ENCODE measurements around the gene GSAP. TPM values are rescaled to one million over a fixed set of nuclear protein-coding genes. Genes with fewer than 3 reads are reported as not detected.
"Not testable (repeated sequence)": the region's sequence is repeated elsewhere in the genome, so short reads cannot be mapped to it uniquely, and the experiment has no call there.

The GSAP gene
- total RNA-seq, 1 experiment from 2014 or later: 23.3 TPM

DNA sequence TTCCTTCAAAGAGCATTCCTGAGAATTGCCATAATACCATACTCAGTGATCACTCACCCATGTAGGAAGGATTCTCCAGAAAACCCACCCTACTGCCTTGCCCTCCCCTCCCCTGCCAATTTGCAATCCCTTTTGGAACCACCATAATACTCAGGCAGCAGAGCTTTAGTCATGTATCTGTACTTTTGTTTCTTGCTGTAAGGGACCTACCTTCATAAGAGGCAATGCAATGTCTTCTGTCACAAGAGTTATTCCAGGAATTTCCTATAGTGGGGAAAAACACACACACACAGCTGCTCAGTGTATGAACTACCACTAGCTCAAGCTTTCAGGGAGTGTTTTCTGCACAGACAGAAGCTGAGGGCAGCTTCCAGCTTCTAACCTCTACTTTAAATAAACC is 67.0 kb downstream of the GSAP start:
- intact Hi-C loops (cut with micrococcal nuclease; ENCODE audit: unreplicated experiment): no loop called here
- H3K27me3 Mint-ChIP-seq (ENCODE audit: unreplicated experiment): no peaks in the 10 kb centered on the region
- BruUV-seq (replicated peaks): no TSS peak
- CTCF ChIA-PET: no interaction called here
- peaks cover 10% of the 10 kb centered on the region for H3K4me1 Mint-ChIP-seq (ENCODE audit: low read depth, unreplicated experiment)
- no peaks in the 10 kb centered on the region for H3K9me3 Mint-ChIP-seq (ENCODE audit: low read depth, unreplicated experiment)
- H3K27ac Mint-ChIP-seq (ENCODE audit: unreplicated experiment): no peak overlapping the region
- H3K36me3 Mint-ChIP-seq (ENCODE audit: insufficient read depth, unreplicated experiment): no peaks in the 10 kb centered on the region
- TF ChIP-seq, protein P1, sequence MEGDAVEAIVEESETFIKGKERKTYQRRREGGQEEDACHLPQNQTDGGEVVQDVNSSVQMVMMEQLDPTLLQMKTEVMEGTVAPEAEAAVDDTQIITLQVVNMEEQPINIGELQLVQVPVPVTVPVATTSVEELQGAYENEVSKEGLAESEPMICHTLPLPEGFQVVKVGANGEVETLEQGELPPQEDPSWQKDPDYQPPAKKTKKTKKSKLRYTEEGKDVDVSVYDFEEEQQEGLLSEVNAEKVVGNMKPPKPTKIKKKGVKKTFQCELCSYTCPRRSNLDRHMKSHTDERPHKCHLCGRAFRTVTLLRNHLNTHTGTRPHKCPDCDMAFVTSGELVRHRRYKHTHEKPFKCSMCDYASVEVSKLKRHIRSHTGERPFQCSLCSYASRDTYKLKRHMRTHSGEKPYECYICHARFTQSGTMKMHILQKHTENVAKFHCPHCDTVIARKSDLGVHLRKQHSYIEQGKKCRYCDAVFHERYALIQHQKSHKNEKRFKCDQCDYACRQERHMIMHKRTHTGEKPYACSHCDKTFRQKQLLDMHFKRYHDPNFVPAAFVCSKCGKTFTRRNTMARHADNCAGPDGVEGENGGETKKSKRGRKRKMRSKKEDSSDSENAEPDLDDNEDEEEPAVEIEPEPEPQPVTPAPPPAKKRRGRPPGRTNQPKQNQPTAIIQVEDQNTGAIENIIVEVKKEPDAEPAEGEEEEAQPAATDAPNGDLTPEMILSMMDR (IDR thresholded peaks at IDR 0.05; ENCODE audit: unreplicated experiment): no peak
- H3K4me3 Mint-ChIP-seq (ENCODE audit: low read depth, unreplicated experiment): no peak overlapping the region
- DNase-seq: no peak

DNA sequence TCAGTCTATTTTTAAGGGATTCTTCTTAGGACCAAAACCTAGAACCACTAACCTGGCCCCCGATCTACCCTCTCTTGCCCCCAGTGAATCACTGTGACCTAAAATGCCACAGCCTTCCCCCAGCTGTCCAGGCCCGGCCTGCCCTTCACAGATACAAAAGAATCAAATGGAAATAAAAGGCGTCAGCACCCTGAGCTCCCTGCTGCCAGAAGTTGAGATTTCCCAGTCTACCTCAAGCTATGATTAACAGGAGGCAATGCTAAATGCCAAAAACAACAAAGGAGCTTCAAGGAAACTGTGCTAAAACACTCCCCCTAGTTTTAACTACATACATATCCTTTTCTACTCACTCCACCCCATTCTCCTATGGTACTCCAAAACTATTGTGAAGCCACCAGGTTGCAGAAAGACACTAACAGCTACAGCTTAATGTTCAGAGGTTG is 67.8 kb downstream of the GSAP start:
- Mint-ChIP-seq H3K4me1 (ENCODE audit: low read depth, unreplicated experiment) (peaks cover 10% of the 10 kb centered on the region), H3K27ac (ENCODE audit: unreplicated experiment) (no peak overlapping the region), H3K4me3 (ENCODE audit: low read depth, unreplicated experiment) (no peak overlapping the region), H3K27me3 (ENCODE audit: unreplicated experiment) (no peaks in the 10 kb centered on the region), H3K36me3 (ENCODE audit: insufficient read depth, unreplicated experiment) (no peaks in the 10 kb centered on the region), H3K9me3 (ENCODE audit: low read depth, unreplicated experiment) (no peaks in the 10 kb centered on the region)
- no TSS peak for BruUV-seq (replicated peaks)
- DNase-seq: no peak
- CTCF ChIA-PET: no interaction called here
- intact Hi-C loops (cut with micrococcal nuclease; ENCODE audit: unreplicated experiment): no loop called here
- TF ChIP-seq, protein P1 (IDR thresholded peaks at IDR 0.05; ENCODE audit: unreplicated experiment): no peak

DNA sequence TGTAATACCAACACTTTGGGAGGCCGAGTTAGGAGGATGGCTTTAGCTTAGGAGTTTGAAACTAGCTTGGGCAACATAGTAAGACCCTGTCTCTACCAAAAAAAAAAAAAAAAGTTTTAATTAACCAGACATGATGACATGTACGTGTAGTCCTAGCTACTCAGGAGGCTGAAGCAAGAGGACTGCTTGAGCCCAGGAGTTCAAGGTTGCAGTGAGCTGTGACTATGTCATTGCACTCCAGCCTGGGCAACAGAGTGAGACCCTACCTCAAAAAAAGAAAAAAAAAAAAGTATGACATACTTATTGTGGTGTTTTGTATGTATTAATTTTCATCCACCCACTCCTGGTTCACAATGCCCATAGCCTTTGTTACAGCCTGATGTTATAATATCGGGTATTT is 69.7 kb downstream of the GSAP start:
- Mint-ChIP-seq H3K27me3 (ENCODE audit: unreplicated experiment) (no peaks in the 10 kb centered on the region), H3K36me3 (ENCODE audit: insufficient read depth, unreplicated experiment) (no peaks in the 10 kb centered on the region), H3K4me1 (ENCODE audit: low read depth, unreplicated experiment) (peaks cover 10% of the 10 kb centered on the region), H3K9me3 (ENCODE audit: low read depth, unreplicated experiment) (no peaks in the 10 kb centered on the region), H3K27ac (ENCODE audit: unreplicated experiment) (no peak overlapping the region), H3K4me3 (ENCODE audit: low read depth, unreplicated experiment) (no peak overlapping the region)
- CTCF ChIA-PET: no interaction called here
- intact Hi-C loops (cut with micrococcal nuclease; ENCODE audit: unreplicated experiment): no loop called here
- no TSS peak for BruUV-seq (replicated peaks)
- DNase-seq: no peak
- TF ChIP-seq, protein P1 (IDR thresholded peaks at IDR 0.05; ENCODE audit: unreplicated experiment): no peak

DNA sequence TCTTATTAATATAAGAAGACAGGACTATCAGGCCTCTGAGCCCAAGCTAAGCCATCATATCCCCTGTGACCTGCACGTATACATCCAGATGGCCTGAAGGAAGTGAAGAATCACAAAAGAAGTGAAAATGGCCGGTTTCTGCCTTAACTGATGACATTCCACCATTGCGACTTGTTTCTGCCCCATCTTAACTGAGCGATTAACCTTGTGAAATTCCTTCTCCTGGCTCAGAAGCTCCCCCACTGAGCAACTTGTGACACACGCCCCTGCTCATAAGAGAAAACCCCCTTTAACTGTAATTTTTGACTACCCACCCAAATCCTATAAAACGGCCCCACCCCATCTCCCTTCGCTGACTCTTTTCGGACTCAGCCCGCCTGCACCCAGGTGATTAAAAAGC is 70.7 kb downstream of the GSAP start:
- BruUV-seq (replicated peaks); H3K27me3 Mint-ChIP-seq (ENCODE audit: unreplicated experiment); H3K27ac Mint-ChIP-seq (ENCODE audit: unreplicated experiment); H3K4me3 Mint-ChIP-seq (ENCODE audit: low read depth, unreplicated experiment); H3K36me3 Mint-ChIP-seq (ENCODE audit: insufficient read depth, unreplicated experiment); DNase-seq; intact Hi-C loops (cut with micrococcal nuclease; ENCODE audit: unreplicated experiment); H3K9me3 Mint-ChIP-seq (ENCODE audit: low read depth, unreplicated experiment): not testable (repeated sequence)
- CTCF ChIA-PET: interaction anchor here (0.7 kb wide), 1 partner anchor 11 kb away, joined by 3 read pairs; no protein-coding TSS in a partner anchor
- H3K4me1 Mint-ChIP-seq (ENCODE audit: low read depth, unreplicated experiment): peaks cover 10% of the 10 kb centered on the region

DNA sequence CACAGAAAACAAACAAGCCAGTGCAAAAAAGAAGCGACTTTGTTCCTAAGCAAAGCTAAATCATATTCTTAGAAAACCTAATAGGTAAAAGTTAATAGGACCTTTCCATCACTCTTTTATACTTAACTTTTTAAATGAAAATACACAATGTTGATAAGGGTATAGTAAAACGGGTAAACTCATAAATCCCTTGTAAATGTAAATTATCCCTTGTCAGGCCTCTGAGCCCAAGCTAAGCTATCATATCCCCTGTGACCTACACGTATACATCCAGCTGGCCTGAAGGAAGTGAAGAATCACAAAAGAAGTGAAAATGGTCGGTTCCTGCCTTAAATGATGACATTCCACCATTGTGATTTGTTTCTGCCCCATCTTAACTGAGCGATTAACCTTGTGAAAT is 76.4 kb downstream of the GSAP start:
- Mint-ChIP-seq H3K27me3 (ENCODE audit: unreplicated experiment) (no peaks in the 10 kb centered on the region), H3K4me1 (ENCODE audit: low read depth, unreplicated experiment) (peaks cover 12% of the 10 kb centered on the region), H3K27ac (ENCODE audit: unreplicated experiment) (no peak overlapping the region), H3K9me3 (ENCODE audit: low read depth, unreplicated experiment) (no peaks in the 10 kb centered on the region), H3K36me3 (ENCODE audit: insufficient read depth, unreplicated experiment) (peaks cover 8% of the 10 kb centered on the region), H3K4me3 (ENCODE audit: low read depth, unreplicated experiment) (no peak overlapping the region)
- no TSS peak for BruUV-seq (replicated peaks)
- CTCF ChIA-PET: no interaction called here
- no peak for DNase-seq
- intact Hi-C loops (cut with micrococcal nuclease; ENCODE audit: unreplicated experiment): no loop called here
- TF ChIP-seq, protein P1 (IDR thresholded peaks at IDR 0.05; ENCODE audit: unreplicated experiment): no peak
